Right cardiac atrium (tissue), 5 donors: Measurements from ENCODE around the gene CRYL1. TPM values are rescaled to one million over a fixed set of nuclear protein-coding genes. Genes with fewer than 3 reads are reported as not detected.
A peak's percentile ranks its signal among the peaks of the same experiment; 100 is the strongest.

ENCODE experiments used
- ATAC-seq, 2 donors: fragments of 200-7000 bp; cut with Tn5 transposase; one replicate each; pipeline versions ENCODE4 v1.8.0 to v1.9.1; 2020; ENCODE audit warnings: moderate library complexity in 2 of 2, mild to moderate bottlenecking in 1 of 2
- DNase-seq, 3 donors: peaks; one replicate each; pipeline ENCODE4 v3.0.0-alpha.2; 2020
- H3K27ac ChIP-seq: one replicate; pipeline ENCODE4 v1.5.1; 2013; ENCODE audit warnings: mild to moderate bottlenecking, low read length, control low read depth, moderate library complexity
- H3K27me3 ChIP-seq: one replicate; pipeline ENCODE4 v1.6.1; 2013; ENCODE audit not compliant: control insufficient read depth, insufficient read depth
- H3K4me1 ChIP-seq: one replicate; pipeline ENCODE4 v1.6.1; 2013; ENCODE audit warnings: low read length; ENCODE audit not compliant: control insufficient read depth, insufficient read depth
- H3K4me3 ChIP-seq: one replicate; pipeline ENCODE4 v1.5.1; 2013; ENCODE audit warnings: low read length, control low read depth
- H3K9me3 ChIP-seq: one replicate; pipeline ENCODE4 v1.6.1; 2013; ENCODE audit warnings: low read length; ENCODE audit not compliant: control insufficient read depth
- WGBS: extraction: QIAGEN DNeasy Blood & Tissue Kit; methylation state at CpG from one replicate; pipeline ENCODE4 v1.1.7; 2013; 5-methylcytosine and 5-hydroxymethylcytosine counted together
- intact Hi-C, 4 donors: fragments of 100-400 bp; cut with DNase I; formaldehyde crosslinking; loops; one replicate each; pipeline versions ENCODE4 v1.11.0 to v1.14.0; 2022 to 2023
- long read RNA-seq, 4 donors: library from polyadenylated mRNA; unstranded; transcript quantifications; one replicate each; pipeline ENCODE4 v2.0.0, GENCODE V29; 2020 to 2021
- polyA plus RNA-seq: library from polyadenylated mRNA; stranded (reverse); fragments of 200-250 nt; gene quantifications from one replicate; pipeline ENCODE4 v1.2.3, GENCODE V29; 2013
- total RNA-seq, 4 donors: library from RNA; stranded (reverse); fragmentation: NEBNext Ultra II Directional; extraction: Animal tissue kit (Norgen Biotek cat#: 25700); gene quantifications; one replicate each; pipeline ENCODE4 v1.2.1, GENCODE V29; 2021
- donor health status: healthy with polysubstance abuse.
- donor health status: DM: no; HTN: yes; CAD: no.
- donor health status: DM: no; HTN: no; CAD: no.
- donor health status: DM: no; HTN: yes; CAD: no; lungs with severe emphysema.
- donor health status: DM: yes; HTN: yes; CAD: no.

CRYL1 gene
- total RNA-seq (10 to 100 TPM; 33.0 to 41.8 (median 33.3) TPM), polyA plus RNA-seq (29.3 TPM)
- long read RNA-seq, donor 1, transcript CRYL1-201 (8 exons, 1,485 nt), result major isoform, 63 of 70 reads
- long read RNA-seq, donor 1, partial matches to known transcripts, result 0 of 70 reads
- long read RNA-seq, donor 1, other reads (novel, unspliced or antisense), result 4 of 70 reads
- long read RNA-seq, donor 2, transcript CRYL1-201 (8 exons, 1,485 nt), result major isoform, 24 of 32 reads
- long read RNA-seq, donor 2, partial matches to known transcripts, result 0 of 32 reads
- long read RNA-seq, donor 2, other reads (novel, unspliced or antisense), result 6 of 32 reads
- long read RNA-seq, donor 3, transcript CRYL1-209 (7 exons, 1,331 nt), result minor isoform, 15 of 172 reads
- long read RNA-seq, donor 3, transcript CRYL1-201 (8 exons, 1,485 nt), result major isoform, 147 of 172 reads
- long read RNA-seq, donor 3, partial matches to known transcripts, result 7 of 172 reads
- long read RNA-seq, donor 3, other reads (novel, unspliced or antisense), result 3 of 172 reads
- long read RNA-seq, donor 4, transcript CRYL1-209 (7 exons, 1,331 nt), result minor isoform, 6 of 46 reads
- long read RNA-seq, donor 4, transcript CRYL1-201 (8 exons, 1,485 nt), result major isoform, 35 of 46 reads
- long read RNA-seq, donor 4, partial matches to known transcripts, result 1 of 46 reads
- long read RNA-seq, donor 4, other reads (novel, unspliced or antisense), result 3 of 46 reads

- ATAC-seq, result peak; percentile 98 to 99
- Histone ChIP-seq H3K27ac (peak within 1 kb of the TSS; percentile 69), H3K4me3 (peak within 1 kb of the TSS; percentile 84), H3K9me3 (no peaks in the 10 kb centered on the region), H3K27me3 (no peaks in the 10 kb centered on the region), H3K4me1 (no peaks in the 10 kb centered on the region)
- DNase-seq, result peak; percentile 85 to 94 (median 94)
- intact Hi-C loops, result loop anchor here in 1 of 4 donors (5.0 kb wide), 1 partner anchor 41 kb away; the partner anchor contains the start of gene IFT88
- WGBS, result under 1% methylated on average over 89 of the region's 89 CpGs
These were observed at the start of gene CRYL1 for GRCh38 chr13:20525601-20526544. Gene CRYL1, minus strand, starts transcription at chr13:20525857. Its CDS starts 63 bp downstream, at chr13:20525794.

DNA sequence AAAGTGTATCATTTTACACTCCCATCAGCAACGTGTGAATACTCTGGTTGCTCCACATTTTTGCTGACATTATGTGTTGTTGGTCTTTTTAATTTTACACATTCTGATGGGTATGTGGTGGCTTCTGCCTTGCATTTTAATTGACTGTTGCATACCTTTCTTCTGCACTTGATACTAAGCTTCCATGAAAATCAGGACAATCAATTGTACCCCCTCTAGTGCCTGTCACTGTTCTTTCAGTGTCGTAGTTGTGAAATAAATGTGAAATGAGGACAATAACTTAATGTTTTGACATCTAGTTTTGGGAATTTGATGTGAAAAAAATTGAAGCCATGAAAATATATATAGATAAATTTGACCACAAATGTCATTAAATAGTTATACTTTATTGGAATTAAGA lies 48.0 kb upstream of the CRYL1 start:
- intact Hi-C loops, result no loop called here
- DNase-seq (no peak), ATAC-seq (no peak)
- Histone ChIP-seq H3K27ac (no peak overlapping the region), H3K4me1 (no peaks in the 10 kb centered on the region), H3K9me3 (no peaks in the 10 kb centered on the region), H3K4me3 (no peak overlapping the region), H3K27me3 (no peaks in the 10 kb centered on the region)
- WGBS, result 83% methylated on average over 2 of the region's 2 CpGs

DNA sequence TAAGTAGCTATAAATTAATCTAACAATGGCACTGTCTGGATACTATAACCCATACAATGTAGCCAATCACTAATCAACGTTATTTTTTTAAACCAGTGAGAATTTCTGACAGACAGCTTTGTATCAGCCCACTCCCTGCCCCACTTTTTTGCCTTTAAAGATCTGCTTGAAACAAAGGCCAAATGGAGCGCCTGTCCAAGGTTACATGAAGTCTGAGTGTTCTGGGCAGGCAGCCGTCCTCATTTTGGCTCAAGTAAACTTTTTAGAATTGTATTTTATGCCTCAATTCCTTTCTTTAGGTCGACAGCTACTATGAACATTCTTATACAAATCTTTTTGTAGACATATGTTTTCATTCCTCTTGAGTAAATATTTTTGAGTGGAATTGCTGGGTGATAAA lies 47.5 kb upstream of the CRYL1 start:
- H3K4me1 ChIP-seq, result no peaks in the 10 kb centered on the region
- H3K27me3 ChIP-seq, result no peaks in the 10 kb centered on the region
- H3K27ac ChIP-seq, result no peak overlapping the region
- no peak overlapping the region for H3K4me3 ChIP-seq
- intact Hi-C loops, result no loop called here
- no peak for ATAC-seq
- H3K9me3 ChIP-seq, result no peaks in the 10 kb centered on the region
- WGBS, result 83% methylated on average over 4 of the region's 4 CpGs
- DNase-seq, result no peak

DNA sequence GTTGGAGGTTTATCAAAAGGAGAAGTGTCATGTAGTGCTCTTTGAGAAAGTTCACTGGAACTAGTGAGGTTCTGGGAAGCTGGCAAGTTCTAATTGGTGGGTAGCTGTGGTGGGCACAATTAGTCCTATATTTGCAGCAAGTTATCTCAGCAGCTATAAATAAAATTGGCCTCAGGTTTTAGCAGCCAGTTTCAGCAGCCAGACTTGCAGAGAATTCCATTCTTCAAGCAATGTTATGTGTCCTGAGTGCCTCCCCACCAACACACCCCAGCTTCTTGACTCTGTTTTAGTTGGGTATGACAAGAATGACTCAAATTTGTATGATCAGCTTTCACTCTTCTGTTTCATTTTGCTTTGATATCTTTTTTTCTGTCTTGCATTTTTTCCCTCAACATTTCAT lies 46.0 kb upstream of the CRYL1 start:
- intact Hi-C loops, result no loop called here

DNA sequence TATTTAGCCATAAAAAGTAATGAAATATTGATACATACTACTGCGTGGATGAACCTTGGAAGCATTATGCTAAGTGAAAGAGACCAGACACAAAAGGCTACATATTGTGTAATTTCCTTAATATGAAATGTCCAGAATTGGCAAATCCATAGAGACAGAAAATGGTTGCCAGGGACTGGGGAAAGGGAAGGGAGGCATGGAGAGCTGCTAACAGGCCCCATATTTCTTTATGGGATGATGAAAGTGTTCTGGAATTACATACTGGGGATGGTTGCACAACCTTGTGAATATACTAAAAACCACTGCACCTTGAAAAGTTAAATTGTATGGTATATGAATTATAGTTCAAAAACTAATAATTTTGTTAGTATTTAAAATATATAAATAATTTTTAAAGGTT lies 44.9 kb upstream of the CRYL1 start:
- Histone ChIP-seq H3K27ac (no peak overlapping the region), H3K27me3 (no peaks in the 10 kb centered on the region), H3K4me3 (no peak overlapping the region), H3K4me1 (peaks cover 2% of the 10 kb centered on the region), H3K9me3 (no peaks in the 10 kb centered on the region)
- ATAC-seq, result no peak
- 75% methylated on average over 1 of the region's 1 CpG for WGBS
- intact Hi-C loops, result no loop called here
- no peak for DNase-seq

More for the DNA sequence above, 46.0 kb upstream of the CRYL1 start:
- Histone ChIP-seq H3K27me3 (no peaks in the 10 kb centered on the region), H3K4me1 (peaks cover 2% of the 10 kb centered on the region), H3K9me3 (no peaks in the 10 kb centered on the region), H3K27ac (no peak overlapping the region), H3K4me3 (no peak overlapping the region)
- DNase-seq, result no peak
- no peak for ATAC-seq

DNA sequence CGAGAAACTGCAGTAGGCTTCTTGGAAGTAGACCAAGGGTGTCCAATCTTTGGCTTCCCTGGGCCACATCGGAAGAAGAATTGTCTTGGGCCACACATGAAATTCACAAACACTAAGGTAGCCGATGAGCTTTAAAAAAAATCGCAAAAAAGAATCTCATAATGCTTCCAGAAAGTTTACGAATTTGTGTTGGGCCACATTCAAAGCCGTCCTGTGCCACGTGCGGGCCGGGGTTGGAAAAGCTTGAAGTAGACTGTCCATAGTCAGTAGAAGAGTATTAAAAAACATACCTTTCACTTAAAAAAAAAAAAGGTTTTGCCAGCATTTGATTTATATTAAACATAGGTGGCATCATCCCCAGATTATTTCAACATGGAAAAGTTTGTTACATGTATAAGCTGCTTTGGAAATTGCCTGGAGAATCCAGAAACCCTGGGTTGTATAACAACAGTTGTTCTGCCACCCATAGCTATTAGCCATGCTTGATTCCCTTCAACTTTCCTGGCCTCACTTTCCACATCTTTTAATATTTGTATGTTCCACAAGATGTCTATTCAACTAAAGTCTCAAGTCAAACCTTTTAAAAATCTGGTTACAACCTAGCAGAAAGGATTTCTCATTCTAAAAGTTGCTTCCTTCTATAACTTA lies 42.3 kb upstream of the CRYL1 start:
- peaks cover 2% of the 10 kb centered on the region for H3K4me1 ChIP-seq
- peak overlapping the region; percentile 100 for H3K27ac ChIP-seq
- intact Hi-C loops, result loop anchor here in 1 of 4 donors (5.0 kb wide), 1 partner anchor 41 kb away; the partner anchor contains the start of gene CRYL1
- no peak for DNase-seq
- H3K9me3 ChIP-seq, result no peaks in the 10 kb centered on the region
- ATAC-seq, result no peak
- no peaks in the 10 kb centered on the region for H3K27me3 ChIP-seq
- H3K4me3 ChIP-seq, result peak overlapping the region; percentile 95
- 21% methylated on average over 9 of the region's 9 CpGs for WGBS

- intact Hi-C loops, result loop anchor here in 1 of 4 donors (5.0 kb wide), 1 partner anchor 40 kb away; the partner anchor contains the start of gene CRYL1
- H3K9me3 ChIP-seq, result no peaks in the 10 kb centered on the region
- peaks cover 2% of the 10 kb centered on the region for H3K4me1 ChIP-seq
- 1% methylated on average over 74 of the region's 74 CpGs for WGBS
- ATAC-seq, result peak; percentile 98 to 99
- peak within 1 kb of the TSS; percentile 95 for H3K4me3 ChIP-seq
- DNase-seq, result peak; percentile 92 to 96 (median 96)
- peak within 1 kb of the TSS; percentile 100 for H3K27ac ChIP-seq
- no peaks in the 10 kb centered on the region for H3K27me3 ChIP-seq
These were observed 41.5 kb upstream of the CRYL1 start, which contains the start of gene IFT88 for GRCh38 chr13:20566898-20567874. Gene IFT88, plus strand, starts transcription at chr13:20567157. Its CDS starts 7,229 bp downstream, at chr13:20574386.

DNA sequence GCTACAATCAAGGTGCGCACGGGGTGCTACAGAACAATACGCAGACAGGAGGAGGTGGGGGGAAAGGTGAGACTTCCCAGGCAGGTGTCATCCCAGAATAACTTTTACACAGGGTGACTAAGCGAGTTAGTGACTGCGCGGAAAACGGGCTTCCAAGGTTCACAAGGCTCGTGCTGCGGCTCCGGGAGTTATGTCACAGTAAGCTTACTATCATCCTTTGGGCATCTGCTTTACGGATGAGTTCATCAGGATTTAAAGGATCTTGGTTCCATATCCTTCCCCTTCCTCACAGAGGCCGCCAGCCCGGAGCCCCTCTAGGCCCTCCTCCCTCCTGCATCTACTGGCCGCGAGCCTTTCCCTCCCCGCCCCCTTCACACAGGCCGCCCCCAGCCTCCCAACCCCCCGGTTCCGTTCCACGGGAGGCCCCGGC lies 40.8 kb upstream of the CRYL1 start:
- ATAC-seq (no peak), DNase-seq (no peak)
- Histone ChIP-seq H3K4me3 (peak overlapping the region; percentile 95), H3K9me3 (no peaks in the 10 kb centered on the region), H3K27ac (peak overlapping the region; percentile 99), H3K27me3 (no peaks in the 10 kb centered on the region), H3K4me1 (peaks cover 2% of the 10 kb centered on the region)
- 3% methylated on average over 21 of the region's 21 CpGs for WGBS
- intact Hi-C loops, result loop anchor here in 1 of 4 donors (5.0 kb wide), 1 partner anchor 39 kb away; the partner anchor contains the start of gene CRYL1

- Histone ChIP-seq H3K27ac (no peak overlapping the region), H3K4me1 (peaks cover 2% of the 10 kb centered on the region), H3K9me3 (no peaks in the 10 kb centered on the region), H3K27me3 (no peaks in the 10 kb centered on the region), H3K4me3 (no peak overlapping the region)
- 94% methylated on average over 11 of the region's 11 CpGs for WGBS
- ATAC-seq (no peak), DNase-seq (no peak)
- intact Hi-C loops, result loop anchor here in 1 of 4 donors (5.0 kb wide), 1 partner anchor 38 kb away; the partner anchor contains the start of gene CRYL1
These were observed 39.6 kb upstream of the CRYL1 start for GRCh38 chr13:20565115-20565736.
